ENCODE data around the gene MAGED2. TPM values are rescaled to one million over a fixed set of nuclear protein-coding genes. Genes with fewer than 3 reads are reported as not detected.

MAGED2 gene
- total RNA-seq, 1 experiment from 2014 or later: 32.4 TPM

DNA sequence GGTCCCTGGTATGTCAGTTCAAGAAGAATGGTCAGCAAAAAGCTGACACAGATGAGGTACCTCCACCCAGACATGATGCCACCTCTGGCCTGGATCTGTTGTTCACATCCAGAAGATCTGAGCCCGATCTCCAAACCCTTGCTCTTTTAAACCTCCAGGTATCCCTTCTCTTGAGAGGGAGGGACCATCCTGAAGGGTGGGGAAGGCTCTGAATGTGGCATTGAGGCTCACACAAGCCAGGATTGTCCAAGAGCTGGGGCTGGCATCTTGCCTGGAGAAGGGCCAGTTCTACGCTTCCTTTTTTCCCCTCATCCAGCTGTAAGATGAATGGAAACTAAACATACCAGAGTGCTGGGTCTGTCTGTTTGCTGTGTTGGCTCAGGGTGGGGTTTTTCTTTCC is 9.4 kb upstream of the MAGED2 start, which contains the start of gene ITIH6:
TSS of gene ITIH6 (minus strand) at position 119 of the 400 bp plus-strand sequence. CDS start at position 74, 45 bp downstream.
- Histone ChIP-seq H3K4me3 (replicated peaks in 1 of 2; ENCODE audit: low read depth in 1 of 2, low read length in 2 of 2) (no peak within 1 kb of the TSS), H2AFZ (ENCODE audit: low read depth, low read length, poor library complexity, severe bottlenecking) (no peak within 1 kb of the TSS), H3K9ac (ENCODE audit: low read length) (no peak within 1 kb of the TSS), H3K27ac (ENCODE audit: low read depth, low read length) (no peak within 1 kb of the TSS), H3K4me2 (ENCODE audit: low read length) (no peak within 1 kb of the TSS), H3K9me2 (ENCODE audit: insufficient read depth) (no peaks in the 10 kb centered on the region), H3K36me3 (ENCODE audit: control insufficient read depth in 1 of 2, insufficient read depth in 2 of 2, low read length in 2 of 2) (no peaks in the 10 kb centered on the region), H4K20me1 (ENCODE audit: insufficient read depth) (no peaks in the 10 kb centered on the region), H3K27me3 (ENCODE audit: insufficient read depth, low read length) (no peaks in the 10 kb centered on the region), H3K79me2 (ENCODE audit: insufficient read depth, low read length) (no peaks in the 10 kb centered on the region), H3K9me3 (ENCODE audit: control insufficient read depth in 1 of 2, insufficient read depth in 1 of 2, low read depth in 1 of 2, low read length in 2 of 2) (no peaks in the 10 kb centered on the region), H3K4me1 (ENCODE audit: control insufficient read depth in 1 of 2, insufficient read depth in 2 of 2, low read length in 2 of 2) (no peaks in the 10 kb centered on the region)
- ChIA-PET RAD21 (ENCODE audit: low non-redundant PET in 1 of 2, low total read pairs in 2 of 2, uncharacterized antibody in 2 of 2, unreplicated experiment in 2 of 2) (no interaction called here), POLR2A (no interaction called here), CTCF (no interaction called here)
- ATAC-seq (no peak), DNase-seq (ENCODE audit: low read depth, low spot score) (no peak)
- intact Hi-C loops (cut with micrococcal nuclease): no loop called here
- TF ChIP-seq YY1 (IDR thresholded peaks at IDR 0.05; ENCODE audit: extremely low read depth, insufficient replicate concordance, low read depth, low read length): no peak
- TF ChIP-seq SIN3A (IDR thresholded peaks at IDR 0.05; ENCODE audit: low read depth): no peak
- no peak for TF ChIP-seq CBX3 (IDR thresholded peaks at IDR 0.05; ENCODE audit: low read depth)
- no peak for TF ChIP-seq FOSL1 (IDR thresholded peaks at IDR 0.05; ENCODE audit: low read depth)
- no peak for TF ChIP-seq CTCF (IDR thresholded peaks at IDR 0.05 in 2 of 3, conservative IDR thresholded peaks at IDR 0.05 in 1 of 3; ENCODE audit: borderline replicate concordance in 1 of 3, insufficient read depth in 1 of 3, low read depth in 2 of 3, low read length in 2 of 3)
- no peak for TF ChIP-seq ZFX (IDR thresholded peaks at IDR 0.05)
- TF ChIP-seq, protein P1, sequence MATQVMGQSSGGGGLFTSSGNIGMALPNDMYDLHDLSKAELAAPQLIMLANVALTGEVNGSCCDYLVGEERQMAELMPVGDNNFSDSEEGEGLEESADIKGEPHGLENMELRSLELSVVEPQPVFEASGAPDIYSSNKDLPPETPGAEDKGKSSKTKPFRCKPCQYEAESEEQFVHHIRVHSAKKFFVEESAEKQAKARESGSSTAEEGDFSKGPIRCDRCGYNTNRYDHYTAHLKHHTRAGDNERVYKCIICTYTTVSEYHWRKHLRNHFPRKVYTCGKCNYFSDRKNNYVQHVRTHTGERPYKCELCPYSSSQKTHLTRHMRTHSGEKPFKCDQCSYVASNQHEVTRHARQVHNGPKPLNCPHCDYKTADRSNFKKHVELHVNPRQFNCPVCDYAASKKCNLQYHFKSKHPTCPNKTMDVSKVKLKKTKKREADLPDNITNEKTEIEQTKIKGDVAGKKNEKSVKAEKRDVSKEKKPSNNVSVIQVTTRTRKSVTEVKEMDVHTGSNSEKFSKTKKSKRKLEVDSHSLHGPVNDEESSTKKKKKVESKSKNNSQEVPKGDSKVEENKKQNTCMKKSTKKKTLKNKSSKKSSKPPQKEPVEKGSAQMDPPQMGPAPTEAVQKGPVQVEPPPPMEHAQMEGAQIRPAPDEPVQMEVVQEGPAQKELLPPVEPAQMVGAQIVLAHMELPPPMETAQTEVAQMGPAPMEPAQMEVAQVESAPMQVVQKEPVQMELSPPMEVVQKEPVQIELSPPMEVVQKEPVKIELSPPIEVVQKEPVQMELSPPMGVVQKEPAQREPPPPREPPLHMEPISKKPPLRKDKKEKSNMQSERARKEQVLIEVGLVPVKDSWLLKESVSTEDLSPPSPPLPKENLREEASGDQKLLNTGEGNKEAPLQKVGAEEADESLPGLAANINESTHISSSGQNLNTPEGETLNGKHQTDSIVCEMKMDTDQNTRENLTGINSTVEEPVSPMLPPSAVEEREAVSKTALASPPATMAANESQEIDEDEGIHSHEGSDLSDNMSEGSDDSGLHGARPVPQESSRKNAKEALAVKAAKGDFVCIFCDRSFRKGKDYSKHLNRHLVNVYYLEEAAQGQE (IDR thresholded peaks at IDR 0.05; ENCODE audit: low read depth): no peak
- no peak for TF ChIP-seq JUND (IDR thresholded peaks at IDR 0.05)
- TF ChIP-seq TCF7L2 (IDR thresholded peaks at IDR 0.05; ENCODE audit: borderline replicate concordance, extremely low read depth, insufficient read depth, insufficient read length): no peak
- no peak for TF ChIP-seq CEBPB (IDR thresholded peaks at IDR 0.05; ENCODE audit: low read depth)
- TF ChIP-seq, protein P2, sequence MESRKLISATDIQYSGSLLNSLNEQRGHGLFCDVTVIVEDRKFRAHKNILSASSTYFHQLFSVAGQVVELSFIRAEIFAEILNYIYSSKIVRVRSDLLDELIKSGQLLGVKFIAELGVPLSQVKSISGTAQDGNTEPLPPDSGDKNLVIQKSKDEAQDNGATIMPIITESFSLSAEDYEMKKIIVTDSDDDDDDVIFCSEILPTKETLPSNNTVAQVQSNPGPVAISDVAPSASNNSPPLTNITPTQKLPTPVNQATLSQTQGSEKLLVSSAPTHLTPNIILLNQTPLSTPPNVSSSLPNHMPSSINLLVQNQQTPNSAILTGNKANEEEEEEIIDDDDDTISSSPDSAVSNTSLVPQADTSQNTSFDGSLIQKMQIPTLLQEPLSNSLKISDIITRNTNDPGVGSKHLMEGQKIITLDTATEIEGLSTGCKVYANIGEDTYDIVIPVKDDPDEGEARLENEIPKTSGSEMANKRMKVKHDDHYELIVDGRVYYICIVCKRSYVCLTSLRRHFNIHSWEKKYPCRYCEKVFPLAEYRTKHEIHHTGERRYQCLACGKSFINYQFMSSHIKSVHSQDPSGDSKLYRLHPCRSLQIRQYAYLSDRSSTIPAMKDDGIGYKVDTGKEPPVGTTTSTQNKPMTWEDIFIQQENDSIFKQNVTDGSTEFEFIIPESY (IDR thresholded peaks at IDR 0.05; ENCODE audit: extremely low read depth, insufficient replicate concordance, low read length): no peak
- BruUV-seq (replicated peaks): no TSS peak

Measured in HCT116 (cell line).